Left lung (tissue), 10 donors: ENCODE results near the gene ALOX5. TPM values are rescaled to one million over a fixed set of nuclear protein-coding genes. Genes with fewer than 3 reads are reported as not detected.

Experiments
- ATAC-seq: fragments of 200-7000 bp; cut with Tn5 transposase; one replicate; pipeline ENCODE4 v1.9.1; 2020; ENCODE audit warnings: moderate library complexity
- DNase-seq, 4 donors: peaks; one replicate each; pipeline ENCODE4 v3.0.0-alpha.2; 2013 to 2020
- H3K27ac ChIP-seq, 2 donors: fragments of 200-600 bp; sonication (generic) in 1 of 2; one replicate each; pipeline versions ENCODE4 v1.5.0 to v1.8.0; 2020 to 2021
- H3K27me3 ChIP-seq, 2 donors: fragments of 200-600 bp; sonication (generic) in 1 of 2; one replicate each; pipeline versions ENCODE4 v1.5.0 to v1.8.0; 2020 to 2021
- H3K36me3 ChIP-seq, 2 donors: fragments of 200-600 bp; sonication (generic) in 1 of 2; one replicate each; pipeline versions ENCODE4 v1.5.0 to v1.8.0; 2020 to 2021
- H3K4me1 ChIP-seq, 2 donors: fragments of 200-600 bp; one replicate each; pipeline ENCODE4 v1.8.0; 2021
- H3K4me3 ChIP-seq, 2 donors: fragments of 200-600 bp; sonication (generic) in 1 of 2; one replicate each; pipeline versions ENCODE4 v1.5.0 to v1.8.0; 2020 to 2021; ENCODE audit warnings: mild to moderate bottlenecking in 1 of 2
- H3K9me3 ChIP-seq, 2 donors: fragments of 200-600 bp; sonication (generic) in 1 of 2; one replicate each; pipeline versions ENCODE4 v1.5.0 to v1.8.0; 2020 to 2021
- CTCF ChIP-seq, 2 donors: fragments of 200-600 bp; sonication (generic) in 1 of 2; IDR thresholded peaks; one replicate each; pipeline versions ENCODE4 v1.5.0 to v1.8.0; 2021; ENCODE audit warnings: antibody characterized with exemption in 2 of 2
- intact Hi-C, 2 donors: fragments of 100-400 bp; cut with DNase I; formaldehyde crosslinking; loops; one replicate each; pipeline versions ENCODE4 v1.11.2 to v1.14.2; 2022
- polyA plus RNA-seq, 6 donors: library from polyadenylated mRNA; unstranded; fragments of 120-200 nt; gene quantifications; one replicate each; pipeline ENCODE4 v1.2.1, GENCODE V29; 2013; ENCODE audit not compliant: insufficient read length in 6 of 6
- total RNA-seq, 2 donors: library from RNA; stranded (reverse); fragmentation: NEBNext Ultra II Directional; extraction: Animal tissue kit (Norgen Biotek cat#: 25700); gene quantifications; one replicate each; pipeline ENCODE4 v1.2.1, GENCODE V29; 2021
- donor health status: DM: no; HTN: yes; CAD: no.
- donor health status: DM: no; HTN: no; CAD: no.

ALOX5 gene
- total and polyA plus RNA-seq, 8 donors = 1.1 to 145 (median 1.7) TPM

- DNase-seq (no peak), ATAC-seq (no peak)
- TF ChIP-seq CTCF (IDR thresholded peaks at IDR 0.05) = no peak
- Histone ChIP-seq H3K4me1 (no peaks in the 10 kb centered on the region), H3K4me3 (no peak overlapping the region), H3K36me3 (peaks cover 0 to 21% of the 10 kb centered on the region in 2 donors), H3K9me3 (no peaks in the 10 kb centered on the region), H3K27me3 (no peaks in the 10 kb centered on the region), H3K27ac (no peak overlapping the region)
- intact Hi-C loops = no loop called here
These were observed 114.3 kb downstream of the ALOX5 start for GRCh38 chr10:45488365-45488764.

- Histone ChIP-seq H3K36me3 (peaks cover 0 to 21% of the 10 kb centered on the region in 2 donors), H3K27ac (no peak overlapping the region), H3K4me3 (no peak overlapping the region), H3K4me1 (no peaks in the 10 kb centered on the region), H3K27me3 (no peaks in the 10 kb centered on the region), H3K9me3 (peaks cover 0 to 7% of the 10 kb centered on the region in 2 donors)
- no peak for TF ChIP-seq CTCF (IDR thresholded peaks at IDR 0.05)
- intact Hi-C loops = no loop called here
- DNase-seq (no peak), ATAC-seq (no peak)
These were observed 116.3 kb downstream of the ALOX5 start for GRCh38 chr10:45490277-45490676.

GRCh38 chr10:45491061-45491460 lies 117.0 kb downstream of the ALOX5 start:
- no peak for TF ChIP-seq CTCF (IDR thresholded peaks at IDR 0.05)
- H3K36me3 ChIP-seq = peaks cover 0 to 19% of the 10 kb centered on the region in 2 donors
- no peak overlapping the region for H3K27ac ChIP-seq
- H3K27me3 ChIP-seq = no peaks in the 10 kb centered on the region
- ATAC-seq = no peak
- no peak overlapping the region for H3K4me3 ChIP-seq
- peaks cover 0 to 14% of the 10 kb centered on the region in 2 donors for H3K9me3 ChIP-seq
- H3K4me1 ChIP-seq = no peaks in the 10 kb centered on the region
- DNase-seq = no peak
- intact Hi-C loops = no loop called here

Other genes with a start within 250 kb of the ALOX5 start
- gene OR13A1, start 58.6 kb upstream of the ALOX5 start, total RNA-seq = not detected
- under 1 TPM in 3 of 6 donors, not detected in 3; 0.06 to 0.09 (median 0.07) TPM for gene OR13A1, start 58.6 kb upstream of the ALOX5 start, polyA plus RNA-seq